ENCODE data around the gene NPTX2.

DNA sequence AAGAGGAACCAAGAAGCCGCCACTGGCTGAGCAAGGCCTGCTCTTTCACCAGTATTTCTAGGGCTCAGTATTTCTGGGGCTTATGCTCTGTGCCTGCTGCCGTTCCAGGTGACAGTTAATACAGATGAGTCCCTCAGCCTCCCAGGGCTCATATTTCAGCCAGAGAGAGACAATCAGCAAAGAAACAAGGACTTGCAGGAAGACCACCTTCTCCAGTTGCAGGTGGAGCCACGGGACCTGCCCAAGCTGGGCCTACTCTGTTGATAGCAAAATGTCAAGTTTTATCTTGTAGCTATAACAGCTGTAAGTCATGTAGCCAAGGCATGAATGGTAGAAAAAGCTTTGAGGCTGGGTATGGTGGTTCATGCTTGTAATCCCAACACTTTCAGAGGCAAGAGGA is 42.7 kb downstream of the NPTX2 start:
- TF ChIP-seq, protein P1, sequence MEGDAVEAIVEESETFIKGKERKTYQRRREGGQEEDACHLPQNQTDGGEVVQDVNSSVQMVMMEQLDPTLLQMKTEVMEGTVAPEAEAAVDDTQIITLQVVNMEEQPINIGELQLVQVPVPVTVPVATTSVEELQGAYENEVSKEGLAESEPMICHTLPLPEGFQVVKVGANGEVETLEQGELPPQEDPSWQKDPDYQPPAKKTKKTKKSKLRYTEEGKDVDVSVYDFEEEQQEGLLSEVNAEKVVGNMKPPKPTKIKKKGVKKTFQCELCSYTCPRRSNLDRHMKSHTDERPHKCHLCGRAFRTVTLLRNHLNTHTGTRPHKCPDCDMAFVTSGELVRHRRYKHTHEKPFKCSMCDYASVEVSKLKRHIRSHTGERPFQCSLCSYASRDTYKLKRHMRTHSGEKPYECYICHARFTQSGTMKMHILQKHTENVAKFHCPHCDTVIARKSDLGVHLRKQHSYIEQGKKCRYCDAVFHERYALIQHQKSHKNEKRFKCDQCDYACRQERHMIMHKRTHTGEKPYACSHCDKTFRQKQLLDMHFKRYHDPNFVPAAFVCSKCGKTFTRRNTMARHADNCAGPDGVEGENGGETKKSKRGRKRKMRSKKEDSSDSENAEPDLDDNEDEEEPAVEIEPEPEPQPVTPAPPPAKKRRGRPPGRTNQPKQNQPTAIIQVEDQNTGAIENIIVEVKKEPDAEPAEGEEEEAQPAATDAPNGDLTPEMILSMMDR (IDR thresholded peaks at IDR 0.05; ENCODE audit: poor library complexity) = no peak
- no peak for TF ChIP-seq EZH2phosphoT487 (IDR thresholded peaks at IDR 0.05; ENCODE audit: low read depth, severe bottlenecking, unreplicated experiment)

Data from hepatocyte (in vitro differentiated cells).